ENCODE results near the gene IFNA2. TPM values are rescaled to one million over a fixed set of nuclear protein-coding genes. Genes with fewer than 3 reads are reported as not detected.

Gene IFNA2
- total and polyA plus RNA-seq, 12 donors, result not detected

- Histone ChIP-seq H3K4me3 (no peak overlapping the region), H3K27ac (no peak overlapping the region), H3K9me3 (replicated peaks in 1 of 3) (no peaks in the 10 kb centered on the region), H3K36me3 (replicated peaks in 1 of 2) (no peaks in the 10 kb centered on the region), H3K4me1 (replicated peaks in 1 of 2) (no peaks in the 10 kb centered on the region), H3K27me3 (no peaks in the 10 kb centered on the region)
- intact Hi-C loops (cut with DNase I), result no loop called here
- WGBS, 4 donors, result 44 to 52% (median 46%) methylated on average over 2 of the region's 2 CpGs
- TF ChIP-seq POLR2A (IDR thresholded peaks at IDR 0.05), result no peak
- no peak for TF ChIP-seq CTCF (IDR thresholded peaks at IDR 0.05)
- DNase-seq, result no peak
Measured at GRCh38 chr9:21429191-21429590, 44.0 kb upstream of the IFNA2 start.

DNA sequence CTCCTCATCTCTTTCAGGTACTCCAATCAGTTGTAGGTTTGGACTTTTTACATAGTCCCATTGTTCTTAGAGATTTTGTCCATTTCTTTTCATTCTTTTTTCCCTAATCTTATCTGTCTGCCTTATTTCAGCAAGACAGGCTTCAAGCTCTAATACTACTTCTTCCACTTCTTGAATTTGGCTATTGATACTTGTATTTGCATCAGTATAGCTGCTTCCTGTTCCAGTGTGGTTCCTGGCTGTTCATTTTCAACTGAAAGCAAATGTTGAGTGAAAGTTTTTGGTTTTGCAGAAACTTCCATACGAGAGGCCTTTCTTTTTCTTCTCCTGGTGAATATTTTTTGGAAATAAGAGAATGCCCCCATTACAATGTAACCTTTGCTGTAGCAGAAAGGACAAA, 43.0 kb upstream of the IFNA2 start:
- no peak for DNase-seq
- H3K27me3 ChIP-seq, result no peaks in the 10 kb centered on the region
- no peaks in the 10 kb centered on the region for H3K4me1 ChIP-seq (replicated peaks in 1 of 2)
- WGBS, 4 donors, result 30 to 64% (median 50%) methylated on average over 1 of the region's 1 CpG
- TF ChIP-seq POLR2A (IDR thresholded peaks at IDR 0.05) (no peak), CTCF (IDR thresholded peaks at IDR 0.05) (no peak)
- no peak overlapping the region for H3K27ac ChIP-seq
- intact Hi-C loops (cut with DNase I), result no loop called here
- no peaks in the 10 kb centered on the region for H3K36me3 ChIP-seq (replicated peaks in 1 of 2)
- no peak overlapping the region for H3K4me3 ChIP-seq
- H3K9me3 ChIP-seq (replicated peaks in 1 of 3), result no peaks in the 10 kb centered on the region

DNA sequence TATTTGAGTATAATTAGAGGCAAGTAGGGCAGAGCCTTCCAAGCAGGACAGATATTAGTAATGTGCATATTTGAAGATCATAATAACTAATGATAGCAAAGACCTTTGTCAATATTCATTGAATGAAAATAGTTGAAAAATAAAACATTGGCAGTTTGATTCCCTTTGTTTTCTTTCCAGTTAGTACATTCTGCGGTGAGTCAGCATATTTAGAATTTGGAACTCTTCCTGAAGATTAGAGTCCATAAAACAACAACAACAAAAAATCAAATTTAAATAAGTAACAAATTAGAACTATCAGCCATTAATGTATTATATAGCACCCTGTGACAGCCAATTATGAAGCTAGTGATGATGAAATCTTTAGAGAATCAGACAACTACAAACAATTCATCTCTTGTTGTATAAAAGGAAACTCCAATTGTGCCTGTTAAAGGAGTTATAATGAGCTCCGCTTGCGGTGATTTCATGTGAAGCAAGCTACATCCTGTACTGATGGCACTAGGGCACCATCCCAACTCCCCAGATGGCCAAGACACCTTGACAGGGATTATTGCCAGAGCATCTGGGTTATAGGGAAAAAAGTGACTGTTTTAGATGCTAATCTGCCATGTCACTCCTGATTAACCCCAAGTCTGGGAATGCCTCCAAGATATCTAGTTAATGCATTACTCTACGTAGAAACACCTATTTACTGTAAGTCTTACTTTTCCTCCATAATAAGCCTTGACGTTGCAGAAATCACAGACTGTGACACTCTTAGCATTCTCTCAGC, 30.5 kb upstream of the IFNA2 start:
- DNase-seq, result no peak
- intact Hi-C loops (cut with DNase I), result no loop called here
- 76 to 85% (median 78%) methylated on average over 5 of the region's 5 CpGs for WGBS, 4 donors
- TF ChIP-seq POLR2A (IDR thresholded peaks at IDR 0.05), result no peak
- TF ChIP-seq CTCF (IDR thresholded peaks at IDR 0.05), result no peak
- Histone ChIP-seq H3K27me3 (no peaks in the 10 kb centered on the region), H3K27ac (no peak overlapping the region), H3K9me3 (replicated peaks in 1 of 3) (no peaks in the 10 kb centered on the region), H3K36me3 (replicated peaks in 1 of 2) (no peaks in the 10 kb centered on the region), H3K4me3 (no peak overlapping the region), H3K4me1 (replicated peaks in 1 of 2) (no peaks in the 10 kb centered on the region)

- H3K27ac ChIP-seq, result no peak overlapping the region
- H3K4me1 ChIP-seq (replicated peaks in 1 of 2), result no peaks in the 10 kb centered on the region
- no peak for DNase-seq
- WGBS, 4 donors, result 81 to 93% (median 90%) methylated on average over 2 of the region's 2 CpGs
- intact Hi-C loops (cut with DNase I), result no loop called here
- H3K9me3 ChIP-seq (replicated peaks in 1 of 3), result no peaks in the 10 kb centered on the region
- no peak overlapping the region for H3K4me3 ChIP-seq
- TF ChIP-seq POLR2A (IDR thresholded peaks at IDR 0.05) (no peak), CTCF (IDR thresholded peaks at IDR 0.05) (no peak)
- H3K27me3 ChIP-seq, result peaks cover 4% of the 10 kb centered on the region
- H3K36me3 ChIP-seq (replicated peaks in 1 of 2), result no peaks in the 10 kb centered on the region
Measured at GRCh38 chr9:21414220-21414940, 29.2 kb upstream of the IFNA2 start.
